Inflammatory macrophage treated with lipopolysaccharide for 4 hours (primary cell): ENCODE results near the gene BAD.

Source experiments
- DNase-seq: peaks from one replicate; pipeline ENCODE4 v3.0.0-alpha.2; 2020

Gene BAD

GRCh38 chr11:64275031-64275800, 9.2 kb downstream of the BAD start:
- DNase-seq: no peak

- peak; percentile 100 for DNase-seq
Measured at GRCh38 chr11:64269540-64270220, 14.8 kb downstream of the BAD start.

GRCh38 chr11:64268893-64269539, 15.4 kb downstream of the BAD start:
- peak; percentile 55 for DNase-seq

GRCh38 chr11:64268025-64268892, 16.2 kb downstream of the BAD start:
- DNase-seq: peak; percentile 45

- no peak for DNase-seq
Measured at GRCh38 chr11:64267207-64267945, 17.1 kb downstream of the BAD start.

- DNase-seq: no peak
Measured at GRCh38 chr11:64266339-64266738, 18.1 kb downstream of the BAD start.

GRCh38 chr11:64265176-64266160, 19.0 kb downstream of the BAD start:
- no peak for DNase-seq

GRCh38 chr11:64264371-64264852, 20.1 kb downstream of the BAD start:
- no peak for DNase-seq

GRCh38 chr11:64263947-64264317, 20.5 kb downstream of the BAD start:
- DNase-seq: no peak

- no peak for DNase-seq
Measured at GRCh38 chr11:64263021-64263946, 21.2 kb downstream of the BAD start.

GRCh38 chr11:64262271-64263002, 22.0 kb downstream of the BAD start:
- DNase-seq: no peak

GRCh38 chr11:64261556-64262080, 22.8 kb downstream of the BAD start:
- DNase-seq: no peak

GRCh38 chr11:64260147-64260708, 24.2 kb downstream of the BAD start:
- no peak for DNase-seq

GRCh38 chr11:64259533-64260067, 24.9 kb downstream of the BAD start:
- peak; percentile 49 for DNase-seq

- no peak for DNase-seq
Measured at GRCh38 chr11:64258946-64259532, 25.4 kb downstream of the BAD start.

- no peak for DNase-seq
Measured at GRCh38 chr11:64258356-64258755, 26.1 kb downstream of the BAD start.

GRCh38 chr11:64256300-64256699, 28.2 kb downstream of the BAD start:
- no peak for DNase-seq
